HepG2 (cell line): Measurements from ENCODE around the gene DDX60. TPM values are rescaled to one million over a fixed set of nuclear protein-coding genes. Genes with fewer than 3 reads are reported as not detected.

Experiments used
- ATAC-seq: fragments of 200-7000 bp; cut with Tn5 transposase; 3 replicates; pipeline ENCODE4 v1.9.1; 2020; ENCODE audit warnings: mild to moderate bottlenecking, moderate library complexity
- BruUV-seq: library from RNA; stranded (reverse); fragments of 400-500 nt; replicated peaks from 2 replicates; lab custom pipeline; 2021; lab: Mats Ljungman, UMichigan
- CTCF ChIA-PET: fragments of 300-600 bp; formaldehyde crosslinking; extraction: SDS; loops from one replicate; lab custom pipeline; 2021; ENCODE audit warnings: low total read pairs, inconsistent platforms, low intra/inter-chr PET ratio; lab: Yijun Ruan, JAX
- POLR2A ChIA-PET: fragments of 350-600 bp; sonication (Branson Sonifier 250); formaldehyde crosslinking; loops from one replicate; lab custom pipeline; 2020; ENCODE audit warnings: antibody characterized with exemption, inconsistent platforms; lab: Yijun Ruan, JAX
- DNase-seq: peaks from one replicate; pipeline ENCODE4 v3.0.0-alpha.2; 2015; ENCODE audit warnings: low spot score
- FAIRE-seq: peaks from 3 replicates; lab custom pipeline; 2011; peaks lifted over from hg19 to GRCh38; lab: Jason Lieb, UNC
- H2AFZ ChIP-seq: one replicate; pipeline ENCODE4 v1.6.1; 2011; ENCODE audit warnings: low read length, inconsistent platforms
- H3K27ac ChIP-seq: fragments of 300-600 bp; 3 replicates; pipeline ENCODE4 v1.8.0; 2011; ENCODE audit warnings: mixed run types, mild to moderate bottlenecking, mixed read lengths, low read length, inconsistent platforms; ENCODE audit not compliant: insufficient read depth; ENCODE audit errors: extremely low read length
- H3K27me3 ChIP-seq, 2 experiments: fragments of 200-600 bp in 1 of 2; 2 replicates in 1 of 2; 3 replicates in 1 of 2; pipeline versions ENCODE4 v1.6.0 to v1.8.0; 2011; ENCODE audit warnings: low read length in 2 of 2, mild to moderate bottlenecking in 2 of 2, moderate library complexity in 2 of 2, inconsistent platforms in 1 of 2; ENCODE audit not compliant: insufficient read depth in 2 of 2, control insufficient read depth in 1 of 2
- H3K36me3 ChIP-seq, 2 experiments: fragments of 200-600 bp in 1 of 2; replicated peaks in 1 of 2; 2 replicates in 1 of 2; 3 replicates in 1 of 2; pipeline versions ENCODE4 v1.5.1 to v1.8.0; 2011; ENCODE audit warnings: low read length in 2 of 2, inconsistent platforms in 1 of 2; ENCODE audit not compliant: insufficient read depth in 2 of 2, control insufficient read depth in 1 of 2
- H3K4me1 ChIP-seq: 2 replicates; pipeline ENCODE4 v1.5.1; 2012; ENCODE audit warnings: low read length, inconsistent platforms; ENCODE audit not compliant: insufficient read depth
- H3K4me2 ChIP-seq: 2 replicates; pipeline ENCODE4 v1.6.0; 2011; ENCODE audit warnings: low read depth, low read length, inconsistent platforms
- H3K4me3 ChIP-seq, 3 experiments: fragments of 200-600 bp in 1 of 3; sonication (generic), shearing (Covaris generic) in 1 of 3; replicated peaks in 1 of 3; 2 replicates each; pipeline ENCODE4 v1.5.1; 2011 to 2016; ENCODE audit warnings: low read length in 3 of 3, inconsistent platforms in 2 of 3, low read depth in 2 of 3, mild to moderate bottlenecking in 2 of 3, control low read depth in 1 of 3, mixed read lengths in 1 of 3; ENCODE audit not compliant: insufficient read depth in 1 of 3
- H3K79me2 ChIP-seq: one replicate; pipeline ENCODE4 v1.6.1; 2011; ENCODE audit warnings: low read length, inconsistent platforms; ENCODE audit not compliant: insufficient read depth
- H3K9ac ChIP-seq: 2 replicates; pipeline ENCODE4 v1.6.0; 2011; ENCODE audit warnings: mild to moderate bottlenecking, low read depth, low read length, inconsistent platforms; ENCODE audit not compliant: insufficient read depth
- H3K9me3 ChIP-seq: 2 replicates; pipeline ENCODE4 v1.5.1; 2012; ENCODE audit warnings: mild to moderate bottlenecking, low read length
- H4K20me1 ChIP-seq: 2 replicates; pipeline ENCODE4 v1.6.0; 2011; ENCODE audit warnings: inconsistent platforms, mild to moderate bottlenecking, low read length, moderate library complexity; ENCODE audit not compliant: insufficient read depth
- ADNP ChIP-seq: sonication (generic); formaldehyde crosslinking; IDR thresholded peaks from 2 replicates; pipeline ENCODE4 v1.4.0; 2020; ENCODE audit warnings: missing genetic modification reagents
- ARID2 ChIP-seq: sonication (generic); formaldehyde crosslinking; IDR thresholded peaks from 2 replicates; pipeline ENCODE4 v1.8.1; 2022; ENCODE audit warnings: mild to moderate bottlenecking, missing genetic modification reagents, borderline replicate concordance
- ELF4 ChIP-seq: sonication (generic); formaldehyde crosslinking; IDR thresholded peaks from 2 replicates; pipeline ENCODE4 v1.5.0; 2020; ENCODE audit warnings: missing genetic modification reagents, mild to moderate bottlenecking, moderate library complexity, borderline replicate concordance
- PLRG1 ChIP-seq: fragments of 450-650 bp; conservative IDR thresholded peaks from 2 replicates; pipeline ENCODE4 v1.6.1; 2016
- RBFOX2 ChIP-seq: fragments of 200-400 bp; formaldehyde crosslinking; IDR thresholded peaks from 2 replicates; pipeline ENCODE4 v1.6.1; 2017; ENCODE audit warnings: low read depth, mild to moderate bottlenecking, low read length
- TBX3 ChIP-seq: fragments of 450-650 bp; IDR thresholded peaks from 2 replicates; pipeline ENCODE4 v1.6.1; 2017; ENCODE audit warnings: antibody characterized with exemption, mild to moderate bottlenecking, inconsistent platforms, borderline replicate concordance
- TCF7L2 ChIP-seq: IDR thresholded peaks from 2 replicates; pipeline ENCODE4 v1.6.1; 2011; ENCODE audit warnings: mild to moderate bottlenecking, low read depth, low read length, moderate library complexity
- ZFP62 ChIP-seq: sonication (generic); formaldehyde crosslinking; IDR thresholded peaks from 2 replicates; pipeline ENCODE4 v1.4.0; 2020; ENCODE audit warnings: missing genetic modification reagents
- ZNF431 ChIP-seq: sonication (generic); formaldehyde crosslinking; IDR thresholded peaks from 2 replicates; pipeline ENCODE4 v1.9.0; 2022; ENCODE audit warnings: missing genetic modification reagents, low read depth, mild to moderate bottlenecking, borderline replicate concordance
- ZNF446 ChIP-seq: sonication (generic); formaldehyde crosslinking; IDR thresholded peaks from 2 replicates; pipeline ENCODE4 v1.5.0; 2020; ENCODE audit warnings: mild to moderate bottlenecking, missing genetic modification reagents
- ZNF749 ChIP-seq: sonication (generic); formaldehyde crosslinking; IDR thresholded peaks from 2 replicates; pipeline ENCODE4 v1.8.0; 2022; ENCODE audit warnings: mild to moderate bottlenecking, missing genetic modification reagents, moderate library complexity, borderline replicate concordance
- whole genome bisulfite sequencing: methylation state at CpG from one replicate; pipeline ENCODE4 v1.1.6; 2017; ENCODE audit warnings: low lambda C conversion rate; 5-methylcytosine and 5-hydroxymethylcytosine counted together
- in situ Hi-C: cut with HindIII; loops from 2 replicates; pipeline ENCODE4 v1.10.0; 2017; ENCODE audit warnings: low pct_unique_long_range_greater_than_20kb; ENCODE audit not compliant: extremely low pct_ligation_motif_present
- intact Hi-C: fragments of 100-400 bp; cut with micrococcal nuclease; formaldehyde crosslinking; loops from one replicate; pipeline ENCODE4 v1.10.0; 2022; ENCODE audit not compliant: unreplicated experiment
- polyA plus RNA-seq, 8 experiments: library from polyadenylated mRNA; depleted of rRNA in 3 of 8; stranded (reverse) in 7 of 8; unstranded in 1 of 8; fragments of >200 nt; fragmentation: Illumina TruSeq in 4 of 8; extraction: Trizol in 4 of 8; gene quantifications; 2 replicates each; pipeline versions ENCODE4 v1.2.1 to v1.2.3, GENCODE V29; 2011 to 2016; ENCODE audit warnings: low read depth in 4 of 8, missing spikeins in 1 of 8, mixed read lengths in 1 of 8; ENCODE audit not compliant: insufficient read depth in 1 of 8
- total RNA-seq, 5 experiments: library from RNA; depleted of rRNA; stranded (reverse); fragments of >200 nt; fragmentation: Illumina TruSeq; extraction: Trizol; gene quantifications; 2 replicates each; pipeline ENCODE4 v1.2.3, GENCODE V29; 2016; ENCODE audit warnings: low read depth in 1 of 5
- TF ChIP-seq, protein P1 (sequence below): sonication (generic); formaldehyde crosslinking; IDR thresholded peaks from 2 replicates; pipeline ENCODE4 v1.8.1; 2023; ENCODE audit warnings: missing genetic modification reagents, mild to moderate bottlenecking, borderline replicate concordance

The DDX60 gene
- total and polyA plus RNA-seq, 2 of the 13 experiments (the other 11 are each of a cell fraction or from before 2014, with no cell fraction given): 0.35 TPM; not detected in 1

DNA sequence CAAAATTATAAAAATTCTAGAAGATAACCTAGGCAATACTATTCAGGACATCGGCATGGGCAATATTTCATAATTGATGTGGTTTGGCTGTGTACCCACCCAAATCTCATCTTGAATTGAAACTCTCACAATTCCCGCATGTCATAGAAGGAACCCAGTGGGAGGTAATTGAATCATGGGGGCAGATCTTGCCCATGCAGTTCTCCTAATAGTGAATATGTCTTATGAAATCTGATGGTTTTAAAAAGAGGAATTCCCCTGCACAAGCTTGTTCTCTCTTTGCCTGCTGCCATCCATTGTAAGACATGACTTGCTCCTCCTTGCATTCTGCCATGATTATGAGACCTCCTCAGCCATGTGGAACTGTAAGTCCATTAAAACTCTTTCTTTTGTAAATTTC, 77.7 kb downstream of the DDX60 start:
- ATAC-seq (no peak), DNase-seq (no peak), FAIRE-seq (no peak)
- no peak overlapping the region for H2AFZ ChIP-seq
- no peak overlapping the region for H3K9ac ChIP-seq
- H3K4me3 ChIP-seq: no peak overlapping the region
- no peaks in the 10 kb centered on the region for H3K27me3 ChIP-seq
- no peaks in the 10 kb centered on the region for H3K36me3 ChIP-seq
- CTCF ChIA-PET: no interaction called here
- H3K27ac ChIP-seq: no peak overlapping the region
- H4K20me1 ChIP-seq: no peaks in the 10 kb centered on the region
- TF ChIP-seq ADNP (CRISPR knock-in tag) (no peak), TCF7L2 (no peak), PLRG1 (no peak), ZNF431 (CRISPR knock-in tag) (no peak), TBX3 (no peak)
- TF ChIP-seq, protein P1, sequence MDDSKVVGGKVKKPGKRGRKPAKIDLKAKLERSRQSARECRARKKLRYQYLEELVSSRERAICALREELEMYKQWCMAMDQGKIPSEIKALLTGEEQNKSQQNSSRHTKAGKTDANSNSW (CRISPR knock-in tag): no peak
- intact Hi-C loops (no loop called here), in situ Hi-C loops (no loop called here)
- H3K4me2 ChIP-seq: no peak overlapping the region
- POLR2A ChIA-PET: no interaction called here
- no peaks in the 10 kb centered on the region for H3K4me1 ChIP-seq
- no TSS peak for BruUV-seq
- 41% methylated on average over 2 of the region's 2 CpGs for WGBS
- H3K9me3 ChIP-seq: peaks cover 30% of the 10 kb centered on the region
- H3K79me2 ChIP-seq: no peaks in the 10 kb centered on the region

DNA sequence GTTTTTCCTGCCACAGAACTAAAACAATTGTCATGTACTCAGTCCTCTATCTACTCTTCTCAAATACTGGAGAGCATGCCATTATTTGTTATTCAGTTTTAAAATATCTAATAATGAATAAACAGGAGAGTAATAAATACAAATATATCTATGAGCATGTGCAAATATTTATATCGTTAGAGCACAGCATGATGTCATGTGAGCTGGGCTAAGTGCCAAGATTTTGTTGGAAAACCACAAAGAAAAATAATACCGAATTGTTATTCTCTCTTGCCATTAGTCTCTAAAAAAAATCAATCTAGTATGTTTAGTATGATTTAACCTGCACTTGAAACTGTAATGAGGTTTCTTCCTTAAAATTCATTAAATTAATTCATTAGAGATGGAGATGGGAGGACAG, 97.3 kb downstream of the DDX60 start:
- intact Hi-C loops: no loop called here
- ChIA-PET POLR2A (no interaction called here), CTCF (no interaction called here)
- Histone ChIP-seq H2AFZ (no peak overlapping the region), H3K27me3 (no peaks in the 10 kb centered on the region; a peak in 1 of 5 replicates), H3K36me3 (no peaks in the 10 kb centered on the region), H3K4me1 (no peaks in the 10 kb centered on the region), H3K9me3 (no peaks in the 10 kb centered on the region), H3K79me2 (no peaks in the 10 kb centered on the region), H4K20me1 (no peaks in the 10 kb centered on the region), H3K9ac (no peak overlapping the region), H3K4me3 (no peak overlapping the region), H3K27ac (no peak overlapping the region), H3K4me2 (no peak overlapping the region)
- in situ Hi-C loops: no loop called here
- no peak for ATAC-seq
- WGBS: 2% methylated on average over 2 of the region's 2 CpGs
- BruUV-seq: no TSS peak
- FAIRE-seq: no peak
- DNase-seq: no peak
- no peak for TF ChIP-seq ZNF749
- no peak for TF ChIP-seq ARID2 (CRISPR knock-in tag)
- TF ChIP-seq ZNF446 (CRISPR knock-in tag): no peak
- no peak for TF ChIP-seq RBFOX2
- TF ChIP-seq ELF4 (CRISPR knock-in tag): no peak
- no peak for TF ChIP-seq ZFP62
